ENCODE measurements around the gene HTR4.
A peak's percentile ranks its signal among the peaks of the same experiment; 100 is the strongest.

Gene HTR4

DNA sequence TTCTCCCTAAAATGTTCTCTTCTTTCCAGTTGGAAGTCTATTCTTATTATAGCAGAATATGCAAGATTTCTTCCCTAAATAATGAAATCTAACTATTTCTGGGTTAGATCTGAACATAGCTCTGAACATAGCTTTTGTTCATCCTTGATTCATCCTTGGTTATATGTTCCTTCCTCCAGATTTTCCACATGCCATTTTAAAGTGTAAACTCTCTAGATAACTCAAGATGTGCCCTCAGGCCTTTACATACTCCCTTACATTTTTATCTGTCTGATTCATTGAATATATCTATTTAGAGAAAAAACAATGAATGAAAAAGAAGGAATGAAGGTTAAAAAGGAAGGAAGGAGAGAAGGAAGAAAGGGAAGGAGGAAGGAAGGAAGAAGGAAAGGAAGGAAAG, 169.7 kb downstream of the HTR4 start:
- no peak overlapping the region for H2AFZ ChIP-seq (ENCODE audit: low read depth, low read length)
- TF ChIP-seq, protein P1, sequence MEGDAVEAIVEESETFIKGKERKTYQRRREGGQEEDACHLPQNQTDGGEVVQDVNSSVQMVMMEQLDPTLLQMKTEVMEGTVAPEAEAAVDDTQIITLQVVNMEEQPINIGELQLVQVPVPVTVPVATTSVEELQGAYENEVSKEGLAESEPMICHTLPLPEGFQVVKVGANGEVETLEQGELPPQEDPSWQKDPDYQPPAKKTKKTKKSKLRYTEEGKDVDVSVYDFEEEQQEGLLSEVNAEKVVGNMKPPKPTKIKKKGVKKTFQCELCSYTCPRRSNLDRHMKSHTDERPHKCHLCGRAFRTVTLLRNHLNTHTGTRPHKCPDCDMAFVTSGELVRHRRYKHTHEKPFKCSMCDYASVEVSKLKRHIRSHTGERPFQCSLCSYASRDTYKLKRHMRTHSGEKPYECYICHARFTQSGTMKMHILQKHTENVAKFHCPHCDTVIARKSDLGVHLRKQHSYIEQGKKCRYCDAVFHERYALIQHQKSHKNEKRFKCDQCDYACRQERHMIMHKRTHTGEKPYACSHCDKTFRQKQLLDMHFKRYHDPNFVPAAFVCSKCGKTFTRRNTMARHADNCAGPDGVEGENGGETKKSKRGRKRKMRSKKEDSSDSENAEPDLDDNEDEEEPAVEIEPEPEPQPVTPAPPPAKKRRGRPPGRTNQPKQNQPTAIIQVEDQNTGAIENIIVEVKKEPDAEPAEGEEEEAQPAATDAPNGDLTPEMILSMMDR (IDR thresholded peaks at IDR 0.05; ENCODE audit: borderline replicate concordance, extremely low read depth, low read length, poor library complexity, severe bottlenecking), result no peak
- no peak for TF ChIP-seq EZH2 (IDR thresholded peaks at IDR 0.05; ENCODE audit: borderline replicate concordance, low read depth, low read length, severe bottlenecking)
- H3K4me1 ChIP-seq (ENCODE audit: insufficient read depth, low read length), result no peaks in the 10 kb centered on the region
- ATAC-seq (ENCODE audit: insufficient read depth, low read depth) (no peak), DNase-seq (no peak)
- no peak overlapping the region for H3K27ac ChIP-seq (ENCODE audit: low read length)
- no peaks in the 10 kb centered on the region for H3K9me3 ChIP-seq (ENCODE audit: insufficient read depth, low read length, severe bottlenecking)
- no peaks in the 10 kb centered on the region for H4K20me1 ChIP-seq (ENCODE audit: insufficient read depth, low read length)
- no peaks in the 10 kb centered on the region for H3K79me2 ChIP-seq (ENCODE audit: insufficient read depth, low read length)
- no peak overlapping the region for H3K4me2 ChIP-seq (ENCODE audit: insufficient read depth, low read length)
- no peak overlapping the region for H3K4me3 ChIP-seq (ENCODE audit: low read depth in 1 of 2, low read length in 2 of 2)
- H3K36me3 ChIP-seq (ENCODE audit: insufficient read depth, low read length), result no peaks in the 10 kb centered on the region
- H3K9ac ChIP-seq (ENCODE audit: low read depth, low read length), result no peak overlapping the region
- H3K27me3 ChIP-seq (ENCODE audit: insufficient read depth, low read length, poor library complexity), result peaks cover 9% of the 10 kb centered on the region

DNA sequence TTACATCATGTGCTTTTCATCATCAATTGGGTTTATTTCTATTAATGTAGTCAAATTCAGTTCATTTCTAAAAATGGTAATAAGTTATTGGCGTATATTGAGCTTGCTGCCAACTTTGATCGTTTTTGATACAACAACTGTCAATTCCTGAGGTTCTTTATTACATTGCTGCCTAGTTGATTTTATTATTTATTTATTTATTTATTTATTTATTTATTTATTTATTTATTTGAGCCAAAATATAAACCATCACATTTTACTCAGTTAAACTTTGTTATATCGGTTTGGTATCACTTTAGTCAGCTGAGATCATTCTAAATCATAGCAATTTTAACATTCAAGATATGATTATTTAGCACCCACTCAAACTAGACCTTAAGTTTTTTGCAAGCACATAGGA, 170.6 kb downstream of the HTR4 start:
- no peak for ATAC-seq (ENCODE audit: insufficient read depth, low read depth)

DNA sequence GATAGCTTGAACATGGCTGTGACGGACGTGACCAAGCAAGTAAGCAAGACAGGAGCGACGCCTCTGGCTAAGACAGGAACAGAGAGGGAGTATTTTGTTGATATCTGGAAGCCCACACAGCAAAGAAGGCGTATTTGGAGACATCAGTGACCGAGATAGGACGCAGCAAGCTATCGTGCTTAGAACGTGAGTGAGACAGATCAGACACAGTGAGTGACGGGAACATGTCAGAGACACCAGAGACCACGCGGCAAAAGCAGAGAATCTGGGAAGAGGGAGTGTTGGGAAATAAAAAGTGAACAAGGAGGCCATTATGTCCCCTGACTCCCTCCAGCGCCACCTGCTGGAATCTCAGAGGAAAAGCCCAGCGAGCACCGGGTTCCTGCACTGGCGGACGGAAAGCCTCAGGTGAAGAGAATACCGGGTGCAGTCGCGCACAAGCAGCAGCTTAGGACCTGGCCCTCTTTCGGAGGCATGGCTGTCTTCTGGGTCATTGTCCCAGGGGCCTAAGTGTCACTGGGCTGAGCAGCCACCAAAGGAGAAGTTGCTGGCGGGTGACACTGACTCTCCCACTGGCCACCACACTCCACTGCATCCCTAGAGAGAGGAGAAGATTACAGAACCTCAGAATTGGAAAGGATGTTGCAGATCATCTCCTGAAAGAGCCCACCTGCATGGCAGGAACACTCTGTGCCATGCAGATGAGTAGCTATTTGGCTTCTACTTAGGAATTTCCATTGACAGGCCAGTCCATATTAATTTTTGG, 171.4 kb downstream of the HTR4 start:
- Histone ChIP-seq H3K4me1 (ENCODE audit: insufficient read depth, low read length) (no peaks in the 10 kb centered on the region), H3K79me2 (ENCODE audit: insufficient read depth, low read length) (no peaks in the 10 kb centered on the region), H3K27ac (ENCODE audit: low read length) (no peak overlapping the region), H3K4me3 (ENCODE audit: low read depth in 1 of 2, low read length in 2 of 2) (no peak overlapping the region), H3K9ac (ENCODE audit: low read depth, low read length) (no peak overlapping the region), H3K27me3 (ENCODE audit: insufficient read depth, low read length, poor library complexity) (peaks cover 5% of the 10 kb centered on the region), H3K4me2 (ENCODE audit: insufficient read depth, low read length) (no peak overlapping the region), H3K9me3 (ENCODE audit: insufficient read depth, low read length, severe bottlenecking) (no peaks in the 10 kb centered on the region), H4K20me1 (ENCODE audit: insufficient read depth, low read length) (no peaks in the 10 kb centered on the region), H3K36me3 (ENCODE audit: insufficient read depth, low read length) (no peaks in the 10 kb centered on the region), H2AFZ (ENCODE audit: low read depth, low read length) (peak overlapping the region; percentile 44; the same call in 1 of the 2 replicates)
- DNase-seq (peak; percentile 33), ATAC-seq (ENCODE audit: insufficient read depth, low read depth) (peak; percentile 42; the same call in 2 of the 3 replicates)
- TF ChIP-seq EZH2 (IDR thresholded peaks at IDR 0.05; ENCODE audit: borderline replicate concordance, low read depth, low read length, severe bottlenecking), result no peak
- TF ChIP-seq, protein P1 (IDR thresholded peaks at IDR 0.05; ENCODE audit: borderline replicate concordance, extremely low read depth, low read length, poor library complexity, severe bottlenecking), result peak; percentile 70

More for the DNA sequence above, 170.6 kb downstream of the HTR4 start:
- Histone ChIP-seq H3K27ac (ENCODE audit: low read length) (no peak overlapping the region), H3K79me2 (ENCODE audit: insufficient read depth, low read length) (no peaks in the 10 kb centered on the region), H3K9ac (ENCODE audit: low read depth, low read length) (no peak overlapping the region), H4K20me1 (ENCODE audit: insufficient read depth, low read length) (no peaks in the 10 kb centered on the region), H3K4me2 (ENCODE audit: insufficient read depth, low read length) (no peak overlapping the region), H3K27me3 (ENCODE audit: insufficient read depth, low read length, poor library complexity) (peaks cover 5% of the 10 kb centered on the region), H3K9me3 (ENCODE audit: insufficient read depth, low read length, severe bottlenecking) (no peaks in the 10 kb centered on the region), H3K4me3 (ENCODE audit: low read depth in 1 of 2, low read length in 2 of 2) (no peak overlapping the region), H3K36me3 (ENCODE audit: insufficient read depth, low read length) (no peaks in the 10 kb centered on the region), H2AFZ (ENCODE audit: low read depth, low read length) (no peak overlapping the region), H3K4me1 (ENCODE audit: insufficient read depth, low read length) (no peaks in the 10 kb centered on the region)
- DNase-seq, result no peak
- no peak for TF ChIP-seq EZH2 (IDR thresholded peaks at IDR 0.05; ENCODE audit: borderline replicate concordance, low read depth, low read length, severe bottlenecking)
- TF ChIP-seq, protein P1 (IDR thresholded peaks at IDR 0.05; ENCODE audit: borderline replicate concordance, extremely low read depth, low read length, poor library complexity, severe bottlenecking), result no peak
